K562 treated with DMSO at 1 percent for 12 hours (cell line): ENCODE measurements around the gene CTAG2. TPM values are rescaled to one million over a fixed set of nuclear protein-coding genes. Genes with fewer than 3 reads are reported as not detected.

ENCODE experiments used
- total RNA-seq: library from RNA; unstranded; fragments of 300-600 nt; gene quantifications from 2 replicates; pipeline ENCODE4 v1.2.3, GENCODE V29; 2022; ENCODE audit not compliant: insufficient read depth

Gene CTAG2
- total RNA-seq = 16.6 and 36.6 TPM in 2 replicates

DNA sequence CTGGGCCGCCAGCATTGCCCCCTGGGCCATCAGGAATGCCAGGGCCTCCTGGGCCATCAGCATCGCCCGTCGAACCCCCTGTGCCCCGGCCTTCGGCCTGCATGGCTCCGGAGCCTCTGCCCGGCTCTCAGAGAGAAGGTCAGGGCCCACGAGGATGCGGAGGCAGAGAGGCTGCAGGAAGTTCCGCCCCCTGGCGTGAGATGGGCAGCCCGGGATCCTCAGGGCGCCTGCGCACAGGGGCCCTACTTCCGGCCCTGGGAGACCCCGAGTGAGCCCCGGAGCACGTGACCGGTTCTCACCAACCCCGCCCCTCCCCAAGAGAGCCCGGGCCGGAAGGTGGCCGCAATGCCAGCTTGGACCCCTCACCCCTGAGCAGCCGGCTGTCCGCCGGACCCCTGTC lies at the start of gene CTAG2:
Gene CTAG2 (minus strand): TSS at position 167 of the 400 bp plus-strand sequence. CDS start 64 bp downstream, at position 103.

DNA sequence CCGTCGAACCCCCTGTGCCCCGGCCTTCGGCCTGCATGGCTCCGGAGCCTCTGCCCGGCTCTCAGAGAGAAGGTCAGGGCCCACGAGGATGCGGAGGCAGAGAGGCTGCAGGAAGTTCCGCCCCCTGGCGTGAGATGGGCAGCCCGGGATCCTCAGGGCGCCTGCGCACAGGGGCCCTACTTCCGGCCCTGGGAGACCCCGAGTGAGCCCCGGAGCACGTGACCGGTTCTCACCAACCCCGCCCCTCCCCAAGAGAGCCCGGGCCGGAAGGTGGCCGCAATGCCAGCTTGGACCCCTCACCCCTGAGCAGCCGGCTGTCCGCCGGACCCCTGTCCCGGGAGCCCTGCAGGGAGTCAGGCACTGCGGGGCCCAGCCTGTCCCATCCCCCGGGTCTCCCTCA lies 34.2 kb downstream of the CTAG2 start, which contains the start of gene CTAG1B:
Gene CTAG1B (minus strand): TSS at position 101 of the 400 bp plus-strand sequence. CDS start 64 bp downstream, at position 37.

Other genes with a start within 250 kb of the CTAG2 start
- 17.3 and 23.7 TPM in 2 replicates for gene DNASE1L1, start 244.3 kb downstream of the CTAG2 start, total RNA-seq
- gene TAFAZZIN, start 242.0 kb downstream of the CTAG2 start, total RNA-seq = 35.8 and 57.5 TPM in 2 replicates
- 160 and 217 TPM in 2 replicates for gene ATP6AP1, start 224.9 kb downstream of the CTAG2 start, total RNA-seq
- gene GDI1, start 216.4 kb downstream of the CTAG2 start, total RNA-seq = 95.4 and 142 TPM in 2 replicates
- gene FAM50A, start 209.4 kb downstream of the CTAG2 start, total RNA-seq = 157 and 192 TPM in 2 replicates
- 4.0 and 16.9 TPM in 2 replicates for gene PLXNA3, start 195.3 kb downstream of the CTAG2 start, total RNA-seq
- gene LAGE3, start 174.3 kb downstream of the CTAG2 start, total RNA-seq = 161 and 296 TPM in 2 replicates
- 70.2 and 101 TPM in 2 replicates for gene UBL4A, start 167.0 kb downstream of the CTAG2 start, total RNA-seq
- gene SLC10A3, start 162.9 kb downstream of the CTAG2 start, total RNA-seq = 31.6 and 46.3 TPM in 2 replicates
- gene FAM3A, start 137.3 kb downstream of the CTAG2 start, total RNA-seq = 90.5 and 100 TPM in 2 replicates
- 131 and 186 TPM in 2 replicates for gene G6PD, start 106.7 kb downstream of the CTAG2 start, total RNA-seq
- gene IKBKG, start 106.0 kb downstream of the CTAG2 start, total RNA-seq = 42.2 and 49.6 TPM in 2 replicates
- gene CTAG1A, start 68.4 kb downstream of the CTAG2 start, total RNA-seq = not detected in 2 replicates
- not detected in 2 replicates for gene CTAG1B, start 34.3 kb downstream of the CTAG2 start, total RNA-seq
- 5.4 and 12.2 TPM in 2 replicates for gene GAB3, start 97.5 kb upstream of the CTAG2 start, total RNA-seq
- 67.5 and 90.0 TPM in 2 replicates for gene DKC1, start 109.3 kb upstream of the CTAG2 start, total RNA-seq
- gene MPP1, start 151.9 kb upstream of the CTAG2 start, total RNA-seq = 156 and 272 TPM in 2 replicates
- not detected in 2 replicates for gene SMIM9, start 181.1 kb upstream of the CTAG2 start, total RNA-seq
- gene F8A1, start 232.8 kb upstream of the CTAG2 start, total RNA-seq = not detected in 2 replicates